ENCODE measurements around the gene U2AF1L4.
A peak's percentile ranks its signal among the peaks of the same experiment; 100 is the strongest.

Gene U2AF1L4

DNA sequence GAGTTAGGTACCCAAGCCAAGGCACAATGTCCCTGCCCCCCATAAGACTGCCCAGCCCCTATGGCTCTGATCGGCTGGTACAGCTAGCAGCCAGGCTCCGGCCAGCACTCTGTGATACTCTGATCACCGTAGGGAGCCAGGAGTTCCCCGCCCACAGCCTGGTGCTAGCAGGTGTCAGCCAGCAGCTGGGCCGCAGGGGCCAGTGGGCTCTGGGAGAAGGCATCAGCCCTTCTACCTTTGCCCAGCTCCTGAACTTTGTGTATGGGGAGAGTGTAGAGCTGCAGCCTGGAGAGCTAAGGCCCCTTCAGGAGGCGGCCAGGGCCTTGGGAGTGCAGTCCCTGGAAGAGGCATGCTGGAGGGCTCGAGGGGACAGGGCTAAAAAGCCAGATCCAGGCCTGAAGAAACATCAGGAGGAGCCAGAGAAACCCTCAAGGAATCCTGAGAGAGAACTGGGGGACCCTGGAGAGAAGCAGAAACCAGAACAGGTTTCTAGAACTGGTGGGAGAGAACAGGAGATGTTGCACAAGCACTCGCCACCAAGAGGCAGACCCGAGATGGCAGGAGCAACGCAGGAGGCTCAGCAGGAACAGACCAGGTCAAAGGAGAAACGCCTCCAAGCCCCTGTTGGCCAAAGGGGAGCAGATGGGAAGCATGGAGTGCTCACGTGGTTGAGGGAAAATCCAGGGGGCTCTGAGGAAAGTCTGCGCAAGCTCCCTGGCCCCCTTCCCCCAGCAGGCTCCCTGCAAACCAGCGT, 30.4 kb downstream of the U2AF1L4 start:
- no peaks in the 10 kb centered on the region for H3K27me3 ChIP-seq (ENCODE audit: insufficient read depth, low read length, poor library complexity, severe bottlenecking)
- H3K79me2 ChIP-seq (ENCODE audit: insufficient read depth, low read length) = peaks cover 26% of the 10 kb centered on the region
- H3F3A ChIP-seq (ENCODE audit: low read depth) = no peaks in the 10 kb centered on the region
- H2AFZ ChIP-seq (ENCODE audit: low read length) = no peak overlapping the region
- no peaks in the 10 kb centered on the region for H3K36me3 ChIP-seq (ENCODE audit: insufficient read depth, low read length)
- peak overlapping the region; percentile 81 for H3K4me3 ChIP-seq (ENCODE audit: low read length, poor library complexity, severe bottlenecking)
- H3K9me3 ChIP-seq (ENCODE audit: insufficient read depth, low read depth, low read length) = no peaks in the 10 kb centered on the region
- H3K9me2 ChIP-seq (replicated peaks; ENCODE audit: low read depth, low read length) = no peaks in the 10 kb centered on the region
- peaks cover 27% of the 10 kb centered on the region for H3K4me1 ChIP-seq (ENCODE audit: insufficient read depth, low read length, poor library complexity, severe bottlenecking)
- TF ChIP-seq EZH2phosphoT487 (IDR thresholded peaks at IDR 0.05; ENCODE audit: borderline replicate concordance) = no peak
- TF ChIP-seq, protein P1, sequence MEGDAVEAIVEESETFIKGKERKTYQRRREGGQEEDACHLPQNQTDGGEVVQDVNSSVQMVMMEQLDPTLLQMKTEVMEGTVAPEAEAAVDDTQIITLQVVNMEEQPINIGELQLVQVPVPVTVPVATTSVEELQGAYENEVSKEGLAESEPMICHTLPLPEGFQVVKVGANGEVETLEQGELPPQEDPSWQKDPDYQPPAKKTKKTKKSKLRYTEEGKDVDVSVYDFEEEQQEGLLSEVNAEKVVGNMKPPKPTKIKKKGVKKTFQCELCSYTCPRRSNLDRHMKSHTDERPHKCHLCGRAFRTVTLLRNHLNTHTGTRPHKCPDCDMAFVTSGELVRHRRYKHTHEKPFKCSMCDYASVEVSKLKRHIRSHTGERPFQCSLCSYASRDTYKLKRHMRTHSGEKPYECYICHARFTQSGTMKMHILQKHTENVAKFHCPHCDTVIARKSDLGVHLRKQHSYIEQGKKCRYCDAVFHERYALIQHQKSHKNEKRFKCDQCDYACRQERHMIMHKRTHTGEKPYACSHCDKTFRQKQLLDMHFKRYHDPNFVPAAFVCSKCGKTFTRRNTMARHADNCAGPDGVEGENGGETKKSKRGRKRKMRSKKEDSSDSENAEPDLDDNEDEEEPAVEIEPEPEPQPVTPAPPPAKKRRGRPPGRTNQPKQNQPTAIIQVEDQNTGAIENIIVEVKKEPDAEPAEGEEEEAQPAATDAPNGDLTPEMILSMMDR (conservative IDR thresholded peaks at IDR 0.05; ENCODE audit: low read length) = peak; percentile 47; the same call in 1 of the 2 replicates
- peak overlapping the region; percentile 84 for H3K4me2 ChIP-seq (ENCODE audit: low read depth, low read length, poor library complexity, severe bottlenecking)
- H4K20me1 ChIP-seq (ENCODE audit: insufficient read depth, low read length, poor library complexity, severe bottlenecking) = peaks cover 17% of the 10 kb centered on the region
- H3K9ac ChIP-seq (ENCODE audit: low read depth, low read length, poor library complexity, severe bottlenecking) = peak overlapping the region; percentile 79

DNA sequence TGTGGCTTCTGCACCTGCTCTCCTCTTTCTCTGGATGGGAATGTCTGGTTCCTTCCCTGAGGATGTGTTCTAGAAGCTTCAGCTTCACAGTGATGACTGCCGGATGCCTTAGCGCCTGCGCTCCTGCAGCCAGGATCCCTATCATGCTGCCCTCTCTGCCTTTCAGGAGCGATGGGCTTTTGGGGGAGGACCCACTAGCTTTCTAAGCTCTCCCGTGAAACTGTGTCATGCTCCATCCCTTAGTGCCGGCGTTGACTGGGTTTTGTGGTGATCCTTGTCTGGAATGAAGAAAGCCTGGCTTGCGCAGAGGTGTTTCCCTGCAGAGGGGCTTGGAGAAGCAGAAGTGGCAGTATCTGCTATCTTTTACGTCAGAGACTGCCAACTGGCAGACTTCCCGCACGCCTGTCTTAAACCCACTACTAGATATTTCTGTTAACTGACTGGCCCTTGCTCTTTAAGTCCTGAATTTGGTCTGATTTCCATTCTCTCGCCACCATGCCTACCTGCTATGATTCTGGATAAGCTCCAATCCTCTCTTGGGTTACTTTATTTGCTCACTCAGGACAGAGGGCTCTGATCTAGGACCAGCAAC, 31.2 kb downstream of the U2AF1L4 start:
- no peaks in the 10 kb centered on the region for H3K36me3 ChIP-seq (ENCODE audit: insufficient read depth, low read length)
- no peaks in the 10 kb centered on the region for H3K9me2 ChIP-seq (replicated peaks; ENCODE audit: low read depth, low read length)
- no peak overlapping the region for H3K9ac ChIP-seq (ENCODE audit: low read depth, low read length, poor library complexity, severe bottlenecking)
- TF ChIP-seq, protein P1 (conservative IDR thresholded peaks at IDR 0.05; ENCODE audit: low read length) = no peak
- TF ChIP-seq EZH2phosphoT487 (IDR thresholded peaks at IDR 0.05; ENCODE audit: borderline replicate concordance) = no peak
- H3K4me1 ChIP-seq (ENCODE audit: insufficient read depth, low read length, poor library complexity, severe bottlenecking) = peaks cover 19% of the 10 kb centered on the region
- H3F3A ChIP-seq (ENCODE audit: low read depth) = no peaks in the 10 kb centered on the region
- no peak overlapping the region for H3K4me2 ChIP-seq (ENCODE audit: low read depth, low read length, poor library complexity, severe bottlenecking)
- H4K20me1 ChIP-seq (ENCODE audit: insufficient read depth, low read length, poor library complexity, severe bottlenecking) = peaks cover 9% of the 10 kb centered on the region
- no peak overlapping the region for H2AFZ ChIP-seq (ENCODE audit: low read length)
- peaks cover 18% of the 10 kb centered on the region for H3K79me2 ChIP-seq (ENCODE audit: insufficient read depth, low read length)
- H3K4me3 ChIP-seq (ENCODE audit: low read length, poor library complexity, severe bottlenecking) = no peak overlapping the region
- no peaks in the 10 kb centered on the region for H3K9me3 ChIP-seq (ENCODE audit: insufficient read depth, low read depth, low read length)
- no peaks in the 10 kb centered on the region for H3K27me3 ChIP-seq (ENCODE audit: insufficient read depth, low read length, poor library complexity, severe bottlenecking)

DNA sequence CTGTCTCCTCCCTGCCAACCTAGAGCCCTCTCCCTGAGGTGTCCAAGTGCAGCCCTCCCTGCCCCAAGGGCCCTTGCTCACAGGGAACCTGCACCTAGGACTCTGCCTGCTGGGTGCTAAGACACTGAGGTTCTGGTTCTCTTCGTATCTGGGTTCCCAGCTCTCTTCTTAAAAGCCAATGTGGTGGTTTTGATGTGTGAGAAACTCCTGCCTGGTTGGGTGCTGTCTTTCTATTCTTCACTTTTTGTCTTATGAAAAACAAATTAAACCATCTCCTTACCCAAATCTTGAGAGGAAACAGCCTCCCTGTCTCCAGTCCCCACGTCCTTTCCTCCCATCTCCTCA, 31.7 kb downstream of the U2AF1L4 start:
- Histone ChIP-seq H3K36me3 (ENCODE audit: insufficient read depth, low read length) (no peaks in the 10 kb centered on the region), H4K20me1 (ENCODE audit: insufficient read depth, low read length, poor library complexity, severe bottlenecking) (peaks cover 4% of the 10 kb centered on the region), H2AFZ (ENCODE audit: low read length) (no peak overlapping the region), H3K4me2 (ENCODE audit: low read depth, low read length, poor library complexity, severe bottlenecking) (no peak overlapping the region), H3K4me3 (ENCODE audit: low read length, poor library complexity, severe bottlenecking) (no peak overlapping the region), H3K4me1 (ENCODE audit: insufficient read depth, low read length, poor library complexity, severe bottlenecking) (peaks cover 14% of the 10 kb centered on the region), H3K79me2 (ENCODE audit: insufficient read depth, low read length) (peaks cover 13% of the 10 kb centered on the region), H3K9me2 (replicated peaks; ENCODE audit: low read depth, low read length) (no peaks in the 10 kb centered on the region), H3K27me3 (ENCODE audit: insufficient read depth, low read length, poor library complexity, severe bottlenecking) (no peaks in the 10 kb centered on the region), H3K9ac (ENCODE audit: low read depth, low read length, poor library complexity, severe bottlenecking) (no peak overlapping the region), H3K9me3 (ENCODE audit: insufficient read depth, low read depth, low read length) (no peaks in the 10 kb centered on the region), H3F3A (ENCODE audit: low read depth) (no peaks in the 10 kb centered on the region)
- TF ChIP-seq, protein P1 (conservative IDR thresholded peaks at IDR 0.05; ENCODE audit: low read length) = no peak
- no peak for TF ChIP-seq EZH2phosphoT487 (IDR thresholded peaks at IDR 0.05; ENCODE audit: borderline replicate concordance)

All from Loucy (cell line).